ENCODE data around the gene SHB. TPM values are rescaled to one million over a fixed set of nuclear protein-coding genes. Genes with fewer than 3 reads are reported as not detected.

SHB gene
- total RNA-seq, 1 donor from 2014 or later, result 33.4 TPM

- DNase-seq, result no peak
These were observed 27.3 kb downstream of the SHB start for GRCh38 chr9:38041564-38042243.

- DNase-seq, result no peak
These were observed 28.9 kb downstream of the SHB start for GRCh38 chr9:38039907-38040682.

GRCh38 chr9:38039090-38039906 lies 29.7 kb downstream of the SHB start:
- peak; percentile 48 for DNase-seq

GRCh38 chr9:38038307-38039089 lies 30.5 kb downstream of the SHB start:
- DNase-seq, result peak; percentile 56

- DNase-seq, result no peak
These were observed 31.1 kb downstream of the SHB start for GRCh38 chr9:38037981-38038306.

- DNase-seq, result no peak
These were observed 32.5 kb downstream of the SHB start for GRCh38 chr9:38036359-38037084.

- peak; percentile 67 for DNase-seq
These were observed 33.2 kb downstream of the SHB start for GRCh38 chr9:38035873-38036272.

GRCh38 chr9:38033941-38034340 lies 35.1 kb downstream of the SHB start:
- no peak for DNase-seq

- peak; percentile 80 for DNase-seq
These were observed 36.5 kb downstream of the SHB start for GRCh38 chr9:38032266-38033110.

GRCh38 chr9:38031594-38031993 lies 37.4 kb downstream of the SHB start:
- DNase-seq, result no peak

GRCh38 chr9:38030658-38031057 lies 38.4 kb downstream of the SHB start:
- DNase-seq, result no peak

GRCh38 chr9:38029915-38030638 lies 39.0 kb downstream of the SHB start:
- DNase-seq, result no peak

- no peak for DNase-seq
These were observed 41.3 kb downstream of the SHB start for GRCh38 chr9:38027714-38028113.

- DNase-seq, result no peak
These were observed 42.0 kb downstream of the SHB start for GRCh38 chr9:38026840-38027527.

GRCh38 chr9:38026021-38026809 lies 42.8 kb downstream of the SHB start:
- DNase-seq, result peak; percentile 99

- no peak for DNase-seq
These were observed 43.9 kb downstream of the SHB start for GRCh38 chr9:38025166-38025565.

GRCh38 chr9:38024036-38024681 lies 44.9 kb downstream of the SHB start:
- peak; percentile 40 for DNase-seq

- no peak for DNase-seq
These were observed 45.4 kb downstream of the SHB start for GRCh38 chr9:38023661-38024035.

Measured in dermis blood vessel endothelial cell (primary cell).